HG03135 (cell line): ENCODE results near the gene THEM4.

Experiments
- ATAC-seq: cut with Tn5 transposase; IDR thresholded peaks from one replicate; pipeline ENCODE4 v1.9.1; 2021; ENCODE audit warnings: mild to moderate bottlenecking, moderate library complexity; ENCODE audit not compliant: unreplicated experiment

THEM4 gene

DNA sequence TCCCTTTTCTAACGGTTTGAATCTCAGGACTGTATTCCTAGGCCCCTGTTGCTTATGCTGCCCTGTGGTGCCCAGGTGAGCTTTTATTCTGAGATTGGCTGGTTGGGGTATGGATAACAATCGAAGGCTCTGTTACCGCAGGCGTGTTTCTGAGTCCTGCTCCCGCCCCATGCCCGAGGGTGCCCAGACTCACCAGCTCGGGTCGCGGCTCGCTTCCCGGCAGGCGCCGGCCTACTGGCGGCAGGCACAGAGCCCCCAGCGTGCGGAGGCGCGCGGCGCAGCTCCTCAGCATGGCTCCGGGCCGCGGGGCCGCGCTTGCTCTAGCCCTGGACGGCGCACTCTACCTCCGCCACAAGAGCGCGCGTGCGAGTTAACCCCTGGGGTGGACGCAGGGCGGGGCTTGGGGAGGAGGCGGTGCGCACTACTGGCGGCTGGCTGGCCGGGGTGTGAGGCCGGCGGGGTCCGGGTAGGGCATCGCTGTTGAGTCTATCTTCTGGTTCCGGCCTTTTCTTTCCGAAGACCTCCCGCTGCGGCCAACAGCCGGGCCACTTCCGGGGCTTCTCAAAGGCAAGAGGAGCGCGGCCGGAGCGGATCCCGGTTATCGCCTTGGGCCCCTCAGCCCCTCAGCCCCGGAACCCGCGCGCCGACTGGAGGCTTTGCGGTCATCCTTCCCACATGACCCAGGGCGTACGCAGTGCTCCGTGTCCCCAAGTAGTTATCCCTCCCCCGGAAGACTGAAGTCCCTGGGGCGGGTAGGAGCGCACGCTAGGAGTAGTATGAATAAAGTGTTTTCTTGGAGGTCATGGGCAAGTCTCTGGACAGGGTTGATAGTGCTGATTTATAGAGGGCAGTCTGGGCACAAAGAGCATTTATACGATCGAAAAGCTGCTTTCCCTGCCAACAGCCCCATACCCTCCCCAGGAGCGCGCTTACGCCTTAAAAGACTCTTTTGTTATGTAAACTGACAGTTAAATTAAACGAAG is at the start of gene THEM4:
Gene THEM4, minus strand, starts transcription at position 345 of the 983 bp plus-strand sequence. Its CDS starts 53 bp downstream, at position 292.
- ATAC-seq = peak; percentile 99

DNA sequence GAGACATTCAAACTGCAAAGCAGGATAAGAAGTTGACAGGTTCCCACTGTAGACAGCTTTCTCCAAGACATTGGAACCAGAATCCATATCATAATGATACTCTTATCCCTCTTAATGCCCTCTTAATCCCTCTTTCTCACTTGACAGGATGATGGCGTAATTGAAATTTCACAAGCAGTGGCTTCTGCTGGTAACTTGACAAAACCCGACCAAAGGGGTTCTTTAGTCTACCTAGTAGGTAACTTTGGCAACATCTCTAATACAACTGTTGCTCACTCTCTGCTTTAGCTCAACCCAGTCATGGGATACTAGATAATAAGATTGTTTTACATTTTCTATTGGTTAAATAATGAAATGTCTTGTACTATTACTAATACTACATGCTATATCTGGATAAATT is 49.6 kb upstream of the THEM4 start:
- ATAC-seq = no peak

- no peak for ATAC-seq
Observed at GRCh38 chr1:151956957-151957497, 47.7 kb upstream of the THEM4 start.

GRCh38 chr1:151953409-151954094 is 44.2 kb upstream of the THEM4 start:
- ATAC-seq = no peak

GRCh38 chr1:151952811-151953210 is 43.5 kb upstream of the THEM4 start:
- ATAC-seq = no peak

DNA sequence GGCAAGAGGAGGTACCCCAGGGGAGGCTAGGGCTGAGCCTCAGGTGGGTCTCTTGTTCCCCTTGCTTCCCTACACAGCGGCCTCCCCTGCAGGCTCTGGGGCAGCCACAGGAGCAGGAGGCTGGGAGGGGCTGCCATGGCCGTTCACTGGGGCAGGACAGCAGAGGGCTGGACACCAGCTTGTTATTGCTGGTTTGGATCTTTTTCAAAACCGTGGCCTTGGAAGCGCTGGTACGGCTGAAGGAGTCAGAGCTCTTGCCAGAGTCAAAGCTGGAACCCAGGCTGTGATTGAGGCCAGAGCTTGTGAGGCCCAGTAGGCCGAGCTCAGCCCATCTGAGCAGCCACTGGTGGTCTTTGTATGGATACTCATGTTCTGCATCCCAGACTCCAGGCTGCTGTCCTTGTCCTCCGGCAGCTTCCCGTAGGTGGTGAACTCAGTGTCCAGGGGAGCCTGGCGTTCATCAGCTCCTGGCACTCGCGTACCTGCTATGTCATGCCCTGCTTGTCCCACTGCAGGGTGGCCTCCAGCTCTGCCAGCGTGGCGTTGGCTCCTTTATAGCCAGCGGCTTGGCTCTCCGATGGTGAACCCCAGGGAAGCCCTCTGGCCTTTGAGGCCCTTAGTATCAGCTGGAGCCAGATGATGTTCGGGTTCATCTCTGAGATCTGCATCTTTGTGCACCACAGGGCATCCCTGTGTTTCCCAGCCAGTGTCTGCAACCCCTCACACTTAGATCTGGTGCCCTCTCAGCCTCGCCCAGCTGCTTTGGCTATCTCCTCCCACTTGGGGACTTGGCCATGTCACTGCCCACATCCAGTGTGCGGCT is 40.3 kb upstream of the THEM4 start:
- no peak for ATAC-seq

- ATAC-seq = no peak
Observed at GRCh38 chr1:151948506-151948905, 39.2 kb upstream of the THEM4 start.

- no peak for ATAC-seq
Observed at GRCh38 chr1:151947140-151947539, 37.8 kb upstream of the THEM4 start.

GRCh38 chr1:151945725-151946722 is 36.7 kb upstream of the THEM4 start:
- ATAC-seq = peak; percentile 57

- no peak for ATAC-seq
Observed at GRCh38 chr1:151944857-151945575, 35.7 kb upstream of the THEM4 start.

DNA sequence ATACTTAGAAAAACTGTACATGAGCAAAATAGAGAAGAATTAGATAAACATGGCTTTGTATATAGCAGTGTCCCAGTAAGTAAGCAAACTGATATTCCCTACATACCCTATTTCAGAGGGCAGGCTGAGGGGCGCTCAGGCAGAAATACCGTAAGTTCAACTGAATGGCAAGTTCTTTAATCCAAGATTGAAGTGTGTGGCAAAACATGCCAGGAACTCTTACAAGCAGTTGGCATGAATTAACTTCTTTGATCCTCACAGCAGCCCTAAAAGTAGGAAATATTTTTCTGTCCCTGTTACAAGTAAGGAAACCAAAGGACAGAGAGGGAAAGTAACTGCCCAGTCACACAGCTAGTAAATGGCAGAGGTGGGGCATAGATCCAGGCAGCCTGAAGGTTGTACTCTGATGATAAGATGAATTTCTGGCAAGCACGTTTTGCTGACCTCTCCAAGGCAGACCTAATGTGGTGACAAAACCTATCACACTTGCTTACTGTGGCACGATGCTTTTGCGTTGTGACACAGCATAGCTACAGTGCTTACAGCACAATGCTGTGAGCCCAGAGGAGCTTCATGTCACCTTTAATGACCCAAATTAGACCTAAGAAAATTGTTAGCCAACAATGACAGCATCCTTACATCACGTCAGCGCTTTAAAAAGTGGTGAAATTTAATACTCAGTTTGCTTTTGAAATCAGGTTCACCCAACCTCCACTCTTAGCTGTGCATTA is 35.0 kb upstream of the THEM4 start:
- no peak for ATAC-seq

DNA sequence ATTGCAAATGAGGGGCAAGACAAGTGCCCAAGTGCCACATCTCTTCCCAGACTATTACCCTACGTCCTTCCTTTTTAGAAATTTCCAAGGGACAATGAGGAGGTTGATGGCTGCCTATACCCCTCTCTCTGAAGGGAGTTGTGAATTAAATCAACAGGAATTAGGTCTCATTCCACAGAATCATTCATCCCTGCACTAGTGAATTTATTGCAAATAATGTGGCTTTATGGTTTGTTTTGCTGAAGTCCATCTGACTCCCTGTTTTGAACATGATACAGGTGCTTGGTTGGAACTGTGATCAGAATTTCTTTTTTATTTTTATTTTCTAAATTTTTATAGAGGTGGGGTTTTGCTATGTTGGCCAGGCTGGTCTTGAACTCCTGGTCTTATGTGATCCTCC is 34.3 kb upstream of the THEM4 start:
- ATAC-seq = no peak

GRCh38 chr1:151942882-151943281 is 33.6 kb upstream of the THEM4 start:
- no peak for ATAC-seq

DNA sequence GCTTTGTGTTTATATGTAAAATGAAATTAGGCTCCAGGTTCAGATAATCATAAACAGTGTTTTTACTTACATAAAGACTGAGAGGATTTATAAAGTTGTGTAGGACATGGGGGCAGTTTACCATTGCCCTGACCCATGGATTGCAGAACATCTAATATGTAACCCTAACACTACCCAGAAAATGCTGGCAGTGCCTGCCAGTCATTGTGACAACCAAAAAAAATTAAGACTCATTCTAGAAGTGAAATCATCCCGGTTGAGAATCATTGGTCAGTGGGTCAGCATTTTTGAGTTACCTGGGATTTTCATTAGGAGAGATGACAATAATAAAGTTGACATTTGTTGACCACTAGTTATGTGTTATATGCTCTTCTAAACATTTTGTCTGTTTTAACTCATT is 31.2 kb upstream of the THEM4 start:
- no peak for ATAC-seq

DNA sequence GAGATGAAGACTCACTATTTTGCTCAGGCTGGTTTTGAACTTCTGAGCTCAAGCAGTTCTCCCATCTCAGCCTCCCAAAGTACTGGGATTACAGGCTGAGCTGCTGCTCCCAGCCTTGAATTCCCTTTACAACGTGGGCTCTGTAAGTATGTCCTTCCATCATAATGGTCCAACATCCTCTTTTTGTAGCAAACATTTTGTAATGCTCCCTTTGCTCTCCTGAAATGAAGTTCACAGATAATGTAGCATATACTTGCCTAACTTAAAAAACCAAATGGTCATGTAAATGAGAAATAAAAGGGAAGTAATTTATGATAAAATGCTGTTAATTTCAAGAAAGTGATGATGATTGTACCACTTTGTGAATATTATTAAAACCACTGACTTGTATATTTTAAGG is 30.5 kb upstream of the THEM4 start:
- ATAC-seq = no peak

DNA sequence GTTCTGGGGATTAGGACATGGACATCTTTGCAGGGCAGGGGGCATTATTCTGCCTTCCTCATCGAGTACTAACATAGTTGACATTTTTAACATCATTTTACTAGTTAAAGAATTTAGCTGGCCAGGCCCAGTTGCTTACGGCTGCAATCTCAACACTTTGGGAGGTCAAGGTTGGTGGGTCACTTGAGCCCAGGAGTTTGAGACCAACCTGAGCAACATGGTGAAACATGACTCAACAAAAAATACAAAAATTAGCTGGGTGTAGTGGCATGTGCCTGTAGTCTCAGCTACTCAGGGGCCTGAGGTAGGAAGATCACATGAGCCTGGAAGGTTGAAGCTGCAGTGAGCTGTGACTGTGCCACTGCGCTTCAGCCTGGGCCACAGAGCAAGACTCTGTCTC is 29.8 kb upstream of the THEM4 start:
- ATAC-seq = no peak

- ATAC-seq = no peak
Observed at GRCh38 chr1:151936653-151937052, 27.3 kb upstream of the THEM4 start.

DNA sequence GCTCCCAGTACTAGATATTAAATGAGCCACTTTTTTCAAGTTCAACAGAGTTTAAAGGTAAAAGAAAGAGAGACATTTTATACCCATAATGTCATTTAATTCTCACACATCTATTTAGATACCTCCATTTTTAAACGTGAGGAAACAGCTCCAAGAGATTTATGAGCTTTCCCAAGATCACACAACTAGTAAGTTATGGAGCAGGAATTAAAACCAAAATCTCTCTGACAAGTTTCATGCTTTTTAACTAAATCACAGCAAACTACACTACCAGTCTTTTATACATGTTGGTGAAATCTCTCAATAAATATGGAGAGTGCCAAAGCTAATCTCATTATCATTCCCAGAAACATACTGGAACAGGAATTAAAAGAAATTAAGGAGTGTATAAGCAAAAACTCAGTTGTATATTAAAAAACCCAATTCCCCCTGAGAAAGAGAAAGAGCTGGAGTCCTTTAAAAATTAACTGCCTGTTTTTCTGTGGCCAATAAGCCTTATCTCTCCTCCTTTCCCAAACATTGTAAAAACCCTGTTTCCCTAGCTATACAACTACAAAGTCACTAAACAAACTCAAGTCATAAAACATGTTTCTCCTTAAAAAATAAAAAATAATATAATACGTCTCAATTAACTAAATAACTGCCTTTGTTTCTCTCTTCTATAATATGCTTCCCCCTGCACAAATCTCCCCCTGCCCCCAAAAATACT is 26.7 kb upstream of the THEM4 start:
- no peak for ATAC-seq
